ENCODE results near the gene ANKRD44.

DNA sequence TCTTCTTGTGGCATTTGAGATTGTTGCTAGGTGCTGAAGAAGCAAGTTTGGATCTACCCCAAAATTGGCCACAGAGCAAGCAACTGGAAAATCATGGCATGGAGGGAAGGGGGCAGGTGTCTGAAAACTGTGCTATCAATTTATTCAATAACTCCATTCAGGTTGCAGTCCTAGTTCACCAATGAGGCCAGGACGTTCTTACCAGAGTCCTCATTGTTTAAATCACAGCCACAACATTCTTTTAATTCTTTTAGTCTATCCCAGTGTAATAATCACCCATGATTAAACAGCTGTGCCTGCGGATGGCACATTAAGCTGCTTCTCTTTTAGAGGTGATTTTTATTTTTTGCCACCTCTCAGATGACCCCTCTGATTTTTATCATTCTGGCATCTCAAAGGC lies 103.5 kb downstream of the ANKRD44 start:
- TF ChIP-seq SP1 (IDR thresholded peaks at IDR 0.05; ENCODE audit: low read depth, low read length), result no peak
- TF ChIP-seq, protein P1, sequence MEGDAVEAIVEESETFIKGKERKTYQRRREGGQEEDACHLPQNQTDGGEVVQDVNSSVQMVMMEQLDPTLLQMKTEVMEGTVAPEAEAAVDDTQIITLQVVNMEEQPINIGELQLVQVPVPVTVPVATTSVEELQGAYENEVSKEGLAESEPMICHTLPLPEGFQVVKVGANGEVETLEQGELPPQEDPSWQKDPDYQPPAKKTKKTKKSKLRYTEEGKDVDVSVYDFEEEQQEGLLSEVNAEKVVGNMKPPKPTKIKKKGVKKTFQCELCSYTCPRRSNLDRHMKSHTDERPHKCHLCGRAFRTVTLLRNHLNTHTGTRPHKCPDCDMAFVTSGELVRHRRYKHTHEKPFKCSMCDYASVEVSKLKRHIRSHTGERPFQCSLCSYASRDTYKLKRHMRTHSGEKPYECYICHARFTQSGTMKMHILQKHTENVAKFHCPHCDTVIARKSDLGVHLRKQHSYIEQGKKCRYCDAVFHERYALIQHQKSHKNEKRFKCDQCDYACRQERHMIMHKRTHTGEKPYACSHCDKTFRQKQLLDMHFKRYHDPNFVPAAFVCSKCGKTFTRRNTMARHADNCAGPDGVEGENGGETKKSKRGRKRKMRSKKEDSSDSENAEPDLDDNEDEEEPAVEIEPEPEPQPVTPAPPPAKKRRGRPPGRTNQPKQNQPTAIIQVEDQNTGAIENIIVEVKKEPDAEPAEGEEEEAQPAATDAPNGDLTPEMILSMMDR (IDR thresholded peaks at IDR 0.05; ENCODE audit: control extremely low read depth in 1 of 3, insufficient read depth in 1 of 3, low read depth in 1 of 3, low read length in 3 of 3), result no peak

Measured in H1 (cell line).